Measurements from ENCODE around the gene PIEZO1.
"Not testable (repeated sequence)": the region's sequence is repeated elsewhere in the genome, so short reads cannot be mapped to it uniquely, and the experiment has no call there.

Gene PIEZO1

GRCh38 chr16:88685156-88686061 is 99.6 kb downstream of the PIEZO1 start:
- DNase-seq = no peak

GRCh38 chr16:88684569-88685155 is 100.4 kb downstream of the PIEZO1 start:
- DNase-seq = no peak

- no peak for DNase-seq
Observed at GRCh38 chr16:88681709-88682451, 103.1 kb downstream of the PIEZO1 start.

GRCh38 chr16:88681084-88681680 is 103.8 kb downstream of the PIEZO1 start:
- DNase-seq = no peak

- DNase-seq = no peak
Observed at GRCh38 chr16:88680554-88681083, 104.4 kb downstream of the PIEZO1 start.

- no peak for DNase-seq
Observed at GRCh38 chr16:88678224-88678979, 106.6 kb downstream of the PIEZO1 start.

- no peak for DNase-seq
Observed at GRCh38 chr16:88677721-88678120, 107.3 kb downstream of the PIEZO1 start.

GRCh38 chr16:88676502-88677242 is 108.3 kb downstream of the PIEZO1 start:
- no peak for DNase-seq

- DNase-seq = no peak
Observed at GRCh38 chr16:88673716-88674379, 111.2 kb downstream of the PIEZO1 start.

GRCh38 chr16:88672776-88673175 is 112.2 kb downstream of the PIEZO1 start:
- DNase-seq = no peak

- DNase-seq = no peak
Observed at GRCh38 chr16:88671806-88672205, 113.2 kb downstream of the PIEZO1 start.

GRCh38 chr16:88669980-88670379 is 115.0 kb downstream of the PIEZO1 start:
- no peak for DNase-seq

GRCh38 chr16:88669493-88669892 is 115.5 kb downstream of the PIEZO1 start:
- DNase-seq = not testable (repeated sequence)

- DNase-seq = no peak
Observed at GRCh38 chr16:88667461-88667860, 117.6 kb downstream of the PIEZO1 start.

- DNase-seq = no peak
Observed at GRCh38 chr16:88665570-88665969, 119.5 kb downstream of the PIEZO1 start.

Data from NCI-H446 treated with DMSO at 0.1 percent for 48 hours (cell line).